Lower leg skin (tissue), 3 donors: ENCODE results near the gene ZNF613.

Experiments
- POLR2A ChIP-seq, 2 donors: fragments of 450-650 bp; IDR thresholded peaks; one replicate each; pipeline ENCODE4 v1.6.1; 2016 to 2017; ENCODE audit warnings: antibody characterized with exemption in 2 of 2, mild to moderate bottlenecking in 1 of 2, moderate library complexity in 1 of 2
- TF ChIP-seq, protein P1 (sequence below), 3 donors: fragments of 450-650 bp; IDR thresholded peaks; one replicate each; pipeline ENCODE4 v1.5.1; 2016; ENCODE audit warnings: antibody characterized with exemption in 3 of 3, mild to moderate bottlenecking in 3 of 3, moderate library complexity in 2 of 3

GRCh38 chr19:51921949-51922348, 5.3 kb upstream of the ZNF613 start:
- TF ChIP-seq, protein P1, sequence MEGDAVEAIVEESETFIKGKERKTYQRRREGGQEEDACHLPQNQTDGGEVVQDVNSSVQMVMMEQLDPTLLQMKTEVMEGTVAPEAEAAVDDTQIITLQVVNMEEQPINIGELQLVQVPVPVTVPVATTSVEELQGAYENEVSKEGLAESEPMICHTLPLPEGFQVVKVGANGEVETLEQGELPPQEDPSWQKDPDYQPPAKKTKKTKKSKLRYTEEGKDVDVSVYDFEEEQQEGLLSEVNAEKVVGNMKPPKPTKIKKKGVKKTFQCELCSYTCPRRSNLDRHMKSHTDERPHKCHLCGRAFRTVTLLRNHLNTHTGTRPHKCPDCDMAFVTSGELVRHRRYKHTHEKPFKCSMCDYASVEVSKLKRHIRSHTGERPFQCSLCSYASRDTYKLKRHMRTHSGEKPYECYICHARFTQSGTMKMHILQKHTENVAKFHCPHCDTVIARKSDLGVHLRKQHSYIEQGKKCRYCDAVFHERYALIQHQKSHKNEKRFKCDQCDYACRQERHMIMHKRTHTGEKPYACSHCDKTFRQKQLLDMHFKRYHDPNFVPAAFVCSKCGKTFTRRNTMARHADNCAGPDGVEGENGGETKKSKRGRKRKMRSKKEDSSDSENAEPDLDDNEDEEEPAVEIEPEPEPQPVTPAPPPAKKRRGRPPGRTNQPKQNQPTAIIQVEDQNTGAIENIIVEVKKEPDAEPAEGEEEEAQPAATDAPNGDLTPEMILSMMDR (IDR thresholded peaks at IDR 0.05), result no peak
- TF ChIP-seq POLR2A (IDR thresholded peaks at IDR 0.05), result no peak
